Ovary (tissue), 9 donors: ENCODE measurements around the gene TNK1. TPM values are rescaled to one million over a fixed set of nuclear protein-coding genes. Genes with fewer than 3 reads are reported as not detected.

Experiments used
- DNase-seq, 5 donors: peaks; one replicate each; pipeline ENCODE4 v3.0.0-alpha.2; 2019 to 2020
- H3K27ac ChIP-seq, 2 donors: fragments of 200-600 bp; one replicate each; pipeline versions ENCODE4 v1.5.1 to v1.8.0; 2019 to 2022
- H3K27me3 ChIP-seq: fragments of 200-600 bp; one replicate; pipeline ENCODE4 v1.8.0; 2022
- H3K36me3 ChIP-seq: fragments of 200-600 bp; sonication (generic); one replicate; pipeline ENCODE4 v1.5.1; 2019
- H3K4me1 ChIP-seq: one replicate; pipeline ENCODE4 v1.8.1; 2013; ENCODE audit warnings: mild to moderate bottlenecking, moderate library complexity; ENCODE audit not compliant: insufficient read depth
- H3K4me3 ChIP-seq: fragments of 200-600 bp; sonication (generic); one replicate; pipeline ENCODE4 v1.5.1; 2017
- H3K9me3 ChIP-seq, 2 donors: fragments of 200-600 bp in 1 of 2; sonication (generic) in 1 of 2; one replicate each; pipeline versions ENCODE4 v1.5.1 to v1.8.1; 2013 to 2019; ENCODE audit warnings: mild to moderate bottlenecking in 1 of 2, moderate library complexity in 1 of 2
- CTCF ChIP-seq, 3 donors: fragments of 450-650 bp in 2 of 3; fragments of 200-600 bp in 1 of 3; IDR thresholded peaks; one replicate each; pipeline versions ENCODE4 v1.5.1 to v1.8.0; 2016 to 2022; ENCODE audit warnings: antibody characterized with exemption in 3 of 3, mild to moderate bottlenecking in 1 of 3
- EP300 ChIP-seq: sonication (generic); formaldehyde crosslinking; IDR thresholded peaks from one replicate; pipeline ENCODE4 v1.6.1; 2017; ENCODE audit warnings: antibody characterized with exemption
- POLR2A ChIP-seq: fragments of 450-650 bp; IDR thresholded peaks from one replicate; pipeline ENCODE4 v1.6.1; 2017; ENCODE audit warnings: antibody characterized with exemption, mild to moderate bottlenecking, moderate library complexity
- WGBS, 3 donors: extraction: QIAGEN DNeasy Blood & Tissue Kit in 1 of 3; methylation state at CpG; one replicate each; pipeline versions ENCODE4 v1.1.5 to v1.1.7; 2013 to 2017; 5-methylcytosine and 5-hydroxymethylcytosine counted together
- intact Hi-C, 4 donors: fragments of 100-400 bp; cut with DNase I; formaldehyde crosslinking; loops; one replicate each; pipeline versions ENCODE4 v1.11.0 to v1.15.1; 2022 to 2023
- polyA plus RNA-seq, 2 donors: library from polyadenylated mRNA; stranded (reverse); fragments of 200-250 nt in 1 of 2; fragments of 350-450 nt in 1 of 2; fragmentation: Illumina TruSeq in 1 of 2; extraction: RNeasy Lipid Tissue Mini Kit (QIAGEN cat#74804) in 1 of 2; gene quantifications; one replicate each; pipeline ENCODE4 v1.2.3, GENCODE V29; 2013 to 2014
- total RNA-seq, 7 donors: library from RNA; depleted of rRNA in 2 of 7; stranded (reverse); fragments of >200 nt in 2 of 7; fragmentation: NEBNext Ultra II Directional in 3 of 7; extraction: Animal tissue kit (Norgen Biotek cat#: 25700) in 3 of 7; gene quantifications; one replicate each; pipeline versions ENCODE4 v1.1.0 to v1.2.4, GENCODE V29; 2016 to 2023
- donor health status: DM: no; HTN: no; CAD: no; lungs with moderate emphysema.
- donor health status: DM: no; HTN: no; CAD: no.
- donor health status: Bipolar disorder and iron deficiency.
- donor health status: DM: yes; HTN: yes; CAD: no.
- donor health status: DM: no; HTN: no; CAD: no.
- donor health status: DM: yes; HTN: yes; CAD: no.

TNK1 gene
- total and polyA plus RNA-seq, 9 donors = 0.85 to 8.3 (median 5.7) TPM

- H3K27ac ChIP-seq = no peak overlapping the region
- WGBS, 3 donors = 49 to 58% (median 52%) methylated on average over 18 of the region's 18 CpGs
- peak in 1 of 5 donors; percentile 46 for DNase-seq
- intact Hi-C loops = loop anchor here in 2 of 4 donors (5.0 kb wide), 2 partner anchors 60 to 65 kb away; partner anchors contain the start of genes NLGN2 (in 1 of the 2) and SLC2A4 (in 1 of the 2)
- no peak overlapping the region for H3K4me3 ChIP-seq
- no peaks in the 10 kb centered on the region for H3K27me3 ChIP-seq
- TF ChIP-seq CTCF (IDR thresholded peaks at IDR 0.05) (no peak), POLR2A (no peak), EP300 (no peak)
- H3K36me3 ChIP-seq = no peaks in the 10 kb centered on the region
- H3K4me1 ChIP-seq = peaks cover 13% of the 10 kb centered on the region
- no peaks in the 10 kb centered on the region for H3K9me3 ChIP-seq
Observed at GRCh38 chr17:7346761-7347614, 33.9 kb upstream of the TNK1 start.

GRCh38 chr17:7347630-7348477, 33.0 kb upstream of the TNK1 start:
- intact Hi-C loops = loop anchor here in 3 of 4 donors (2.0 to 5.0 kb wide), 3 partner anchors 17 to 66 kb away; partner anchors contain the start of genes NLGN2 (in 1 of the 3) and SLC2A4 (in 1 of the 3)

GRCh38 chr17:7348478-7349242, 32.2 kb upstream of the TNK1 start:
- Histone ChIP-seq H3K27ac (no peak overlapping the region), H3K36me3 (no peaks in the 10 kb centered on the region), H3K27me3 (no peaks in the 10 kb centered on the region), H3K4me3 (no peak overlapping the region), H3K4me1 (peaks cover 19% of the 10 kb centered on the region), H3K9me3 (no peaks in the 10 kb centered on the region)
- peak; percentile 49 to 70 (median 59) for DNase-seq
- WGBS, 3 donors = 37 to 48% (median 47%) methylated on average over 19 of the region's 19 CpGs
- TF ChIP-seq CTCF (IDR thresholded peaks at IDR 0.05) (no peak), POLR2A (no peak), EP300 (no peak)
- intact Hi-C loops = loop anchor here in 3 of 4 donors (2.0 to 5.0 kb wide), 3 partner anchors 18 to 66 kb away; partner anchors contain the start of genes NLGN2 (in 1 of the 3) and SLC2A4 (in 1 of the 3)

More at GRCh38 chr17:7347630-7348477, 33.0 kb upstream of the TNK1 start:
- no peak overlapping the region for H3K4me3 ChIP-seq
- H3K9me3 ChIP-seq = no peaks in the 10 kb centered on the region
- no peaks in the 10 kb centered on the region for H3K36me3 ChIP-seq
- H3K4me1 ChIP-seq = peaks cover 13% of the 10 kb centered on the region
- peak in 3 of 5 donors; percentile 33 to 55 (median 40) for DNase-seq
- TF ChIP-seq CTCF (IDR thresholded peaks at IDR 0.05) (no peak), POLR2A (no peak), EP300 (no peak)
- H3K27ac ChIP-seq = no peak overlapping the region
- H3K27me3 ChIP-seq = no peaks in the 10 kb centered on the region
- 44 to 48% (median 45%) methylated on average over 19 of the region's 19 CpGs for WGBS, 3 donors
